Measurements from ENCODE around the gene ANKMY2.

ANKMY2 gene

GRCh38 chr7:16594676-16595075 lies 50.9 kb downstream of the ANKMY2 start:
- TF ChIP-seq CTCF (IDR thresholded peaks at IDR 0.05; ENCODE audit: poor library complexity, severe bottlenecking): no peak
- DNase-seq (ENCODE audit: low spot score) (no peak), ATAC-seq (ENCODE audit: low read depth) (no peak)
- H3K4me1 ChIP-seq (ENCODE audit: insufficient read depth, poor library complexity, severe bottlenecking): no peaks in the 10 kb centered on the region
- no peaks in the 10 kb centered on the region for H3K27me3 ChIP-seq (ENCODE audit: insufficient read depth, poor library complexity, severe bottlenecking)
- H3K36me3 ChIP-seq (ENCODE audit: low read depth): no peaks in the 10 kb centered on the region
- no peak overlapping the region for H3K27ac ChIP-seq (ENCODE audit: poor library complexity, severe bottlenecking)
- H3K9me3 ChIP-seq (ENCODE audit: severe bottlenecking): no peaks in the 10 kb centered on the region
- no peak overlapping the region for H3K4me3 ChIP-seq (ENCODE audit: severe bottlenecking)

DNA sequence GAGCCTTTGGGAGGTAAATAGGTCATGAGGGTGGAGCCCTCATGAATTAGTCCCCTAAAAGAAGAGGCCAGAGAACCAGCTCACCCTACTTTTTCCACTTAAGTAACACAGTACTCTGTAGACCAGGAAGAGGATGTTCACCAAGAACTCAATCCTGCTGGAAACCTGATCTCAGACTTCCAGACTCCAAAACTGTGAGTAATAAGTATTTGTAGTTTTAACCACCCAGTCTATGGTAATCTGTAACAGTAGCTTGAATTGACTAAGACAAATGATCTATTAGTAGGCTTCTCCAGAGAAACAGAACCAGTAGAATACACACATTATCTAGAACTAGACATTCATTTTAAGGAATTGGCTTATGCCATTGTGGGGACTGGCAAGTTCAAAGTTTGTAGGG lies 51.5 kb downstream of the ANKMY2 start:
- Histone ChIP-seq H3K4me3 (ENCODE audit: severe bottlenecking) (no peak overlapping the region), H3K36me3 (ENCODE audit: low read depth) (no peaks in the 10 kb centered on the region), H3K4me1 (ENCODE audit: insufficient read depth, poor library complexity, severe bottlenecking) (no peaks in the 10 kb centered on the region), H3K9me3 (ENCODE audit: severe bottlenecking) (no peaks in the 10 kb centered on the region), H3K27me3 (ENCODE audit: insufficient read depth, poor library complexity, severe bottlenecking) (no peaks in the 10 kb centered on the region), H3K27ac (ENCODE audit: poor library complexity, severe bottlenecking) (no peak overlapping the region)
- ATAC-seq (ENCODE audit: low read depth) (peak; percentile 61; the same call in 2 of the 3 replicates), DNase-seq (ENCODE audit: low spot score) (no peak)
- TF ChIP-seq CTCF (IDR thresholded peaks at IDR 0.05; ENCODE audit: poor library complexity, severe bottlenecking): no peak

DNA sequence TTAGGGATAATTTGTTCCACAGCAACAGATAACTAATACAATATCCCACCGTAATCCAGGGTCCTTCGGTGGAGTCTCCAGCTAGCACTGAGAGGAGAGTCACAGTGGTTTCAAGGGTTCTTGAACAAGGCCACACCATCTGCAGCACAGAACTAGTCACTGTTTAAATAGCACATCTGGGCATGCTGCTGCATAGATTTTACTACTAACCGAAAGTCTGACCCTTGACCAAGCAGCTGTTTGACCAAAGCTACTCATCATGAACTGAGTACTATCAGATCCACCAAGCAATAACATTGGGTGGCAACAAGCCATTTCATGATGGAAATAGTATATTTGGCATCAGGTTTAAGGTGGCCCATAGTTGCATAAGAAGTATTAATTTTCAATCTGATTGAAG lies 53.2 kb downstream of the ANKMY2 start:
- no peaks in the 10 kb centered on the region for H3K9me3 ChIP-seq (ENCODE audit: severe bottlenecking)
- DNase-seq (ENCODE audit: low spot score) (no peak), ATAC-seq (ENCODE audit: low read depth) (no peak)
- H3K4me1 ChIP-seq (ENCODE audit: insufficient read depth, poor library complexity, severe bottlenecking): no peaks in the 10 kb centered on the region
- no peak for TF ChIP-seq CTCF (IDR thresholded peaks at IDR 0.05; ENCODE audit: poor library complexity, severe bottlenecking)
- H3K4me3 ChIP-seq (ENCODE audit: severe bottlenecking): no peak overlapping the region
- no peaks in the 10 kb centered on the region for H3K36me3 ChIP-seq (ENCODE audit: low read depth)
- no peak overlapping the region for H3K27ac ChIP-seq (ENCODE audit: poor library complexity, severe bottlenecking)
- no peaks in the 10 kb centered on the region for H3K27me3 ChIP-seq (ENCODE audit: insufficient read depth, poor library complexity, severe bottlenecking)

- Histone ChIP-seq H3K27ac (ENCODE audit: poor library complexity, severe bottlenecking) (no peak overlapping the region), H3K4me1 (ENCODE audit: insufficient read depth, poor library complexity, severe bottlenecking) (no peaks in the 10 kb centered on the region), H3K36me3 (ENCODE audit: low read depth) (no peaks in the 10 kb centered on the region), H3K9me3 (ENCODE audit: severe bottlenecking) (no peaks in the 10 kb centered on the region), H3K27me3 (ENCODE audit: insufficient read depth, poor library complexity, severe bottlenecking) (no peaks in the 10 kb centered on the region), H3K4me3 (ENCODE audit: severe bottlenecking) (no peak overlapping the region)
- no peak for ATAC-seq (ENCODE audit: low read depth)
- no peak for TF ChIP-seq CTCF (IDR thresholded peaks at IDR 0.05; ENCODE audit: poor library complexity, severe bottlenecking)
- DNase-seq (ENCODE audit: low spot score): no peak
Measured at GRCh38 chr7:16590424-16590823, 55.1 kb downstream of the ANKMY2 start.

GRCh38 chr7:16589881-16590280 lies 55.7 kb downstream of the ANKMY2 start:
- H3K36me3 ChIP-seq (ENCODE audit: low read depth): no peaks in the 10 kb centered on the region
- ATAC-seq (ENCODE audit: low read depth) (no peak), DNase-seq (ENCODE audit: low spot score) (no peak)
- H3K4me3 ChIP-seq (ENCODE audit: severe bottlenecking): no peak overlapping the region
- H3K27me3 ChIP-seq (ENCODE audit: insufficient read depth, poor library complexity, severe bottlenecking): no peaks in the 10 kb centered on the region
- TF ChIP-seq CTCF (IDR thresholded peaks at IDR 0.05; ENCODE audit: poor library complexity, severe bottlenecking): no peak
- H3K27ac ChIP-seq (ENCODE audit: poor library complexity, severe bottlenecking): no peak overlapping the region
- H3K9me3 ChIP-seq (ENCODE audit: severe bottlenecking): no peaks in the 10 kb centered on the region
- H3K4me1 ChIP-seq (ENCODE audit: insufficient read depth, poor library complexity, severe bottlenecking): no peaks in the 10 kb centered on the region

Data from RWPE2 (cell line).